Activated CD8-positive, alpha-beta memory T cell treated with anti-CD3 and anti-CD28 coated beads, Interleukin-2, amount 50 U/mL, for 1 hour (primary cell): ENCODE measurements around the gene MIA2.
"Not testable (repeated sequence)": the region's sequence is repeated elsewhere in the genome, so short reads cannot be mapped to it uniquely, and the experiment has no call there.

Experiments used
- DNase-seq: peaks from one replicate; pipeline ENCODE4 v3.0.0-alpha.2; 2020; ENCODE audit errors: extremely low read depth

MIA2 gene

DNA sequence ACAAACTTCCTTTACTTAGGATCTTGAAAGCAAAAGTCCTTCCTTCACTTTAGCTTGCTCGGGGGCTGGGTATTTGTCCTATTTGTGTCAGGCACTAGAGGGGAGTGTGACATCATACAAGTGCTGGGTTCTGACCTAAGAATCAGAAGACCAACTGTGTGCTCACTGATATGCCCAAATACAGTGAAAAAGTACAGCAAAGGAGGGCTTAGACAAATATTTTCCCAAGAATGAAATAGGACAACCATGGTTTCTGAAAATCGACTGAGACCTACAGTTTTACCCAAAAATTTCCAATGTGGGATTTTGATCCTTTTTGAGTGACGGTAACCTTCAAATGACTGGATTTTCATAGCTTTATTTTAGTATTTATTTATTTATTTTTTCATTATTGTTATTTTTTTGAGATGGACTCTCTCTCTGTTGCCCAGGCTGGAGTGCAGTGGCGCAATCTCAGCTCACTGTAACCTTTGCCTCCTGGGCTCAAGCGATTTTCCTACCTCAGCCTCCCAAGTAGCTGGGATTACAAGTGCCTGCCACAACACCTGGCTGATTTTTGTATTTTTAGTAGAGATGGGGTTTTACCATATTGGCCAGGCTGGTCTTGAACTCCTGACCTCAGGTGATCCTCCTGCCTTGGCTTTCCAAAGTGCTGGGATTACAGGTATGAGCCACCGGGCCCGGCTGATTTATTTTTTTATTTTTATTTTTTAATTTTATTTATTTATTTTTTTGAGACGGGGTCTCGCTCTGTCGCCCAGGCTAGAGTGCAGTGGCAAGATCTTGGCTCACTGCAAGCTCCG is 1.8 kb upstream of the MIA2 start:
- DNase-seq, result not testable (repeated sequence)

DNA sequence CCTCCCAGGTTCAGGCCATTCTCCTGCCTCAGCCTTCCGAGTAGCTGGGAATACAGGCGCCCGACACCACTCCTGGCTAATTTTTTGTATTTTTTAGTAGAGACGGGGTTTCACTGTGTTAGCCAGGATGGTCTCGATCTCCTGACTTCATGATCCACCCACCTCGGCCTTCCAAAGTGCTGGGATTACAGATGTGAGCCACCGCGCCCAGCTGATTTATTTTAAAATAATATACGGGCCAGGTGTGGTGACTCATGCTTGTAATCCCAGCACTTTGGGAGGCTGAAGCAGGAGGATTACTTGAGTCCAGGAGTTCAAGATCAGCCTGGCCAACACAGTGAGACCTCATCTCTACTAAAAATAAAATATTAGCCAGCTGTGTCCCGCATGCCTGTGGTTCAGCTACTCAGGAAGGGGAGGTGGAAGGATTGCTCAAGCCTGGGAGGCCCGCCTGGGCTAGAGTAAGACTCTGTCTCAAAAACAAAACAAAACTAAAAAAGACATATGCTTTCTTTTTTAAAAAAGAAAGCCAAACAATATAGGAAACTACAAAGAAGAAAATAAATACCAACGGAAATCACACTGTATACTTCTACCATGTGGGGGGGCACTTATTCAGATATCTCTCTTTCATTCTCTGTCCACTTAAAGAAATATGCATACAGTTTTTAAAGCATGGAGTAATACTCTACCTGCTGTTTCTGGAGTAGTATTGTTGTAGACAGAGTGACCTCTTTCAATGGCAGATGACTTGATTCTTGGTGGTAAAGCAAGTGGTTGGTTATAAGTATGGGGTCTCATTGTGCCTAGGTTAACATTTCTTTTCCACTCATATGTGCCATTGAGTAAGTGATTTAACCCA is 930 bp upstream of the MIA2 start:
- no peak for DNase-seq

- not testable (repeated sequence) for DNase-seq
These were observed 1.3 kb downstream of the MIA2 start for GRCh38 chr14:39234986-39235385.

DNA sequence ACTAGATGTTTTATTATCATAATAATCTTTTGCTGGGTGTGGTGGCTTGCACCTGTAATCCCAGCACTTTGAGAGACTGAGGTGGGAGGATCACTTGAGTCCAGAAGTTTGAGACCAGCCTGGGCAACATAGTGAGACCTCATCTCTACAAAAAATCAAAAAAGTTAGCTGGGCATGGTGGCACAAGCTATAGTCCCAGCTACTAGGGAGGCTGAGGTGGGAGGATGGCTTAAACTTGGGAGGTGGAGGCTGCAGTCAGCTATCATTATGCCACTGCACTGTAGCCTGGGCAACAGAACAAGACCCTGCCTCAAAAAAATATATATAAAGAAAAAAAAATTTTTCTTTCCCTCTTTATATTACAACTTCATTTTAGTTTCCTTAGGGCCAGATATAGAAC is 1.8 kb downstream of the MIA2 start:
- DNase-seq, result not testable (repeated sequence)

- no peak for DNase-seq
These were observed 7.1 kb downstream of the MIA2 start for GRCh38 chr14:39240769-39241168.

GRCh38 chr14:39241637-39242036 is 7.9 kb downstream of the MIA2 start:
- no peak for DNase-seq

- DNase-seq, result no peak
These were observed 10.1 kb downstream of the MIA2 start for GRCh38 chr14:39243831-39244230.

- no peak for DNase-seq
These were observed 12.9 kb downstream of the MIA2 start for GRCh38 chr14:39246618-39247017.

GRCh38 chr14:39247256-39247655 is 13.5 kb downstream of the MIA2 start:
- DNase-seq, result no peak

DNA sequence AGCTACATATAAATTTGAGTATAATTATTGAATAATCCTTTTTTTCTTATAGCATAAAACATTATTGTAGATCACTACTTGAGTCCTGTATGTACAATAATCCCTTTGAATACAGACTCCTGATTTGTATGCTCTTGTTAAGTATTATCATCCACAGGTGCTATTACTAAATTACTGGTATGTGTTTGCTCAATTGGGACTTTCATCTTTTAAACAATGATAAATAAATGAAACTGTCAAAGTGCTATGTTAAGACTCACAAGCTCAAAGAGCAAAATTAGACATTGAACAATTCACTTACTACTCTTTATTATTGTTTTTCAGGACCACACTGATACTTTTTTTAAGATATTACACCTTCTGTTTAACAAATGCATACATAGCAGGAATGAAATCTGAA is 17.8 kb downstream of the MIA2 start:
- DNase-seq, result no peak

- DNase-seq, result not testable (repeated sequence)
These were observed 23.7 kb downstream of the MIA2 start for GRCh38 chr14:39257388-39257787.

- no peak for DNase-seq
These were observed 25.2 kb downstream of the MIA2 start for GRCh38 chr14:39258782-39259545.

DNA sequence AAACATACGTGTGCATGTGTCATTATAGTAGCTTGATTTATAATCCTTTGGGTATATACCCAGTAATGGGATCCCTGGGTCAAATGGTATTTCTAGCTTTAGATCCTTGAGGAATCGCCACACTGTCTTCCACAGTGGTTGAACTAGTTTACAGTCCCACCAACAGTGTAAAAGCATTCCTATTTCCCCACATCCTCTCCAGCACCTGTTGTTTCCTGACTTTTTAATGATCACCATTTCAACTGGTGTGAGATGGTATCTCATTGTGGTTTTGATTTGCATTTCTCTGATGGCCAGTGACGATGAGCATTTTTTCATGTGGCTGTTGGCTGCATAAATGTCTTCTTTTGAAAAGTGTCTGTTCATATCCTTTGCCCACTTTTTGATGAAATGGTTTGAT is 26.4 kb downstream of the MIA2 start:
- DNase-seq, result not testable (repeated sequence)

- not testable (repeated sequence) for DNase-seq
These were observed 28.5 kb downstream of the MIA2 start for GRCh38 chr14:39262214-39262613.

- no peak for DNase-seq
These were observed 30.3 kb downstream of the MIA2 start for GRCh38 chr14:39264057-39264456.

GRCh38 chr14:39264558-39264957 is 30.8 kb downstream of the MIA2 start:
- no peak for DNase-seq

DNA sequence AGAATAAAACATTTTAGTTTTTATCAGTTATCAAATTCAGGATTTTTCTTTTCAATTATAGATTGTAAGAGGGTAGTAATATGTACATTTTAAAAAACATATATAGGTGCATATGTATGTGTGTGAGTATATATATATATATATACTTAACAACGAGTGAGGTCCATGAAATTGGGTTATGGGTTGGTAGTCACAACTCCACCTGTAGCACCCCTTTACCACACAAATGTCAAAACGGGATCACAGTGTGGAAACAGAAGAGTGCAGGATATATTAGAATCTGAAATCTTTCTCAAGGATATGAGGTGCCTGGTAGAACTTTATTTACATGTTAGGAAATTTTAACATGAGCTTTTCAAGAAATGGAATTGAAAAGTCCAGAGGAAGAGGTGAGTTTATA is 31.3 kb downstream of the MIA2 start:
- DNase-seq, result no peak

- no peak for DNase-seq
These were observed 32.2 kb downstream of the MIA2 start for GRCh38 chr14:39265806-39266524.

DNA sequence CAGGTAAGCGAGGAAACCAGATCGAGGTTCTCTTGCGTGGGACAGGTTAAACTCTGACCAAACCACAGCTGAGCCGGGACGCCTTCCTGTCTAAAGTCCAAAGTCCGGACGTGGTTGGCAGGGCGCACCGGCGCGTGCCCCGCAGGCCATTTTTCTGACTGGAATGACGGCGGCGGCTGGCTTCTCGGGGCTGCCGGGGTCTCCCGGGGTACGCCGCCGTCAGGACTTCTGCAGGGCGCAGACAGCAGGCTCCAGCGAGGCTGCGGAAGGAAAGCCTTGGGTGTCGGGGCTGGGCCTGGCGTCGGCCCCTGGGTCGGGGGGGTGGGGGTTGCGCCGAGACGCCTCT is 32.8 kb downstream of the MIA2 start:
- no peak for DNase-seq

DNA sequence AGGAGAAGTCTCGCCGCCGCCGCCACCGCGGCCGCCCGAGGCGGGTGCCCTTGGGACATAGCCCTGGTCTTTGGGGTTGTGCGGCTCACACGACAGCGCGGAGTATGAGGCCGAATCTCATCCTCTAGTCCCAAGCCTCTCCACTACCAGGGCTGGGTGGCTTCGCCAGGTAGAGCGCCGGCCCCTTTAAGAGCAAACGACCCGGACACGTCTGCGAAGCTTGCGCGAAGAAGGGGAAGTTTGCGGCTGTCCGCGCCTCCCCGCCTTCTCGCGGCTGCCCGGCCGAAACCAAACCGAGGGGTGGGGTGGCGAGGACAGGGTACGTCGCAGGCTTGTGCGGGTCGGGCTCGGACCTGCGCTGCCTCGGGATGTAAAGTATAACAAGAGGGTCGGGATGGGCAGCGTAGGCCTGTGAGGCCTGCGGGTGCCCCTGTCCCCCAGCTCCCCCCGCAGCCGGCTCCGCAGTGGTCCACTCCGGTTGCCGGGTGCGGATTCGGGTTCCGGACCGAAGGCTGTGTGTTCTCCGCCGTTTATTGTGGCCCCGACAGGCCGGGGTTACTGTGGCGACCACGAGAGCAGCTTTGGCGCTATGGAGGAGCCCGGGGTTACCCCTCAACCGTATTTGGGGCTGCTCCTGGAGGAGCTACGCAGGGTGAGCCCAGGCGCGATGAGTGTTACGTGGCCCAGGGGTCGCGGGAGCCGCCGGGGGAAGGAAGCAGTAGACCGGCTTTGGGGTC is 33.3 kb downstream of the MIA2 start:
- DNase-seq, result peak; percentile 37

DNA sequence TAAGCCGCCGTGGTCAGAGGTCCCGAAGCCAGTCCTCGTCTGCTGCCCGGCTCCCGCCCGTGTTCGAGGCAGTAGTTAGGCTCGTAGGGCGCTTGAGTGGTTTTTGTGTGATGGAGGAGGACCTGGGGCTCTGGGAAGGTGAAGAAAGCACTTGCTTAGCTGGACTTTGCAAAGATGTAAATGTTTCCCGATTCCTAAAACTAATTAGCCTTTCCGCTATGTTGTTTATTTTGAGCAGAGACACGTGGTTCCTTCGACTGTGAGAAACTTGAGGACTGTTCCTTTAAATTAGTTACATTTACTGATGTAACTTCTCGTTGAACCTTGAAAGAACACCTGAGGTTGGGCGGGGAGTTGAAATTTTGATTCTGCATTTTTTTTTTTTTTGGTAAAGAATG is 33.9 kb downstream of the MIA2 start:
- no peak for DNase-seq
